ENCODE results near the gene TRIM33. TPM values are rescaled to one million over a fixed set of nuclear protein-coding genes. Genes with fewer than 3 reads are reported as not detected.

TRIM33 gene
- total and polyA plus RNA-seq, 2 of the 8 experiments (the other 6 are each of a cell fraction or from before 2014, with no cell fraction given) = 17.1 to 52.3 TPM

DNA sequence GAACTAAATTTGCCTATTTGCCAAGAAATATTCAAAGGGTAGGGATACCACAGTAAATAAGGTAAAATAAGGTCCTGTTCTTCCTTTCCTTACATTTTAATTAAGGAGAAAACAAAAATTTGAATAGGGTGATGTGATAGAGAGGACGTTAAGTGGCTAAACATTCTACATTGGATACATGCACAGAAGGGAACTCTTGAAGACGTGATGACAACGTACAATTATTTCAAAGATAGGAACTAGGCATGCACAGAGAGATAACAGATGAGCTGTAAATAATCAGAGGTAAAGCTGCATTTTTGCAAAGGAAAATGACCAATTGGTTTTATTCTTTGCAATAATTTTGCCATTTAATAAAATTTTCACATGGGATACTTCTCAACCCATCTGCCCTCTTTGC is 69.7 kb downstream of the TRIM33 start:
- Histone ChIP-seq H2BK5ac (ENCODE audit: low read depth, low read length) (no peak overlapping the region), H3K9ac (replicated peaks in 1 of 4; ENCODE audit: extremely low read depth in 1 of 4, low read depth in 3 of 4, low read length in 3 of 4) (no peak overlapping the region), H2AFZ (ENCODE audit: low read length) (no peak overlapping the region), H3K27me3 (replicated peaks in 1 of 4; ENCODE audit: control insufficient read depth in 3 of 4, extremely low read depth in 1 of 4, insufficient read depth in 3 of 4, low read length in 3 of 4) (no peaks in the 10 kb centered on the region), H3K27ac (ENCODE audit: low read depth, low read length) (no peak overlapping the region), H3K79me2 (ENCODE audit: control insufficient read depth in 1 of 2, insufficient read depth in 2 of 2, low read length in 2 of 2) (peaks cover 0 to 23% of the 10 kb centered on the region in 2 experiments; a peak in 2 of 4 replicates), H4K91ac (replicated peaks; ENCODE audit: insufficient read length, low read length) (no peak overlapping the region), H4K5ac (ENCODE audit: insufficient read length, low read depth, low read length) (no peak overlapping the region), H3K14ac (ENCODE audit: insufficient read length) (no peak overlapping the region), H4K20me1 (replicated peaks in 1 of 2; ENCODE audit: control insufficient read depth in 1 of 2, insufficient read depth in 2 of 2, low read length in 2 of 2) (peaks cover 0 to 4% of the 10 kb centered on the region in 2 experiments), H3K23me2 (ENCODE audit: low read depth, low read length) (no peaks in the 10 kb centered on the region), H3K23ac (ENCODE audit: insufficient read length) (no peak overlapping the region), H3K79me1 (ENCODE audit: low read depth, low read length) (0 out of 2 replicates have a peak, but pooled peaks cover 2% of the 10 kb centered on the region), H3K4me3 (ENCODE audit: extremely low read depth in 1 of 4, insufficient read depth in 2 of 4, low read depth in 3 of 4, low read length in 4 of 4) (no peak overlapping the region), H2AK5ac (ENCODE audit: low read depth, low read length) (no peak overlapping the region), H3K18ac (ENCODE audit: extremely low read depth, low read length) (no peak overlapping the region), H2BK20ac (ENCODE audit: low read length) (no peak overlapping the region), H2BK15ac (ENCODE audit: low read length) (no peak overlapping the region), H3K9me3 (ENCODE audit: insufficient read depth in 2 of 2, low read depth in 1 of 2, low read length in 1 of 2) (no peaks in the 10 kb centered on the region), H4K8ac (ENCODE audit: extremely low read depth, insufficient read depth, low read length) (no peak overlapping the region), H3K36me3 (ENCODE audit: control insufficient read depth in 2 of 4, insufficient read depth in 4 of 4, low read length in 3 of 4) (peaks cover 0 to 19% (median 3%) of the 10 kb centered on the region in 4 experiments; a peak in 3 of 8 replicates), H3K4me2 (ENCODE audit: insufficient read depth in 1 of 2, low read depth in 2 of 2, low read length in 2 of 2) (no peak overlapping the region), H2BK120ac (replicated peaks; ENCODE audit: low read depth, low read length) (no peak overlapping the region), H3K4me1 (replicated peaks in 1 of 4; ENCODE audit: control insufficient read depth in 3 of 4, insufficient read depth in 4 of 4, low read length in 3 of 4) (no peaks in the 10 kb centered on the region), H3K56ac (replicated peaks; ENCODE audit: insufficient read length, low read depth, low read length) (no peak overlapping the region), H3K4ac (replicated peaks; ENCODE audit: insufficient read length, low read depth, low read length) (no peak overlapping the region), H2BK12ac (ENCODE audit: low read depth, low read length) (no peak overlapping the region)
- ChIA-PET POLR2A (ENCODE audit: partially characterized antibody) (no interaction called here), CTCF (ENCODE audit: partially characterized antibody) (interaction anchor here (1.1 to 1.2 kb wide), 2 partner anchors 13 to 17 kb away, joined by 3 read pairs; no protein-coding TSS in a partner anchor)
- TF ChIP-seq GTF2F1 (IDR thresholded peaks at IDR 0.05; ENCODE audit: borderline replicate concordance, low read depth, low read length) (no peak), FOSL1 (IDR thresholded peaks at IDR 0.05; ENCODE audit: insufficient read depth, low read depth, low read length) (no peak), RAD21 (IDR thresholded peaks at IDR 0.05 in 1 of 2, conservative IDR thresholded peaks at IDR 0.05 in 1 of 2; ENCODE audit: low read depth in 2 of 2, low read length in 2 of 2) (no peak), SUZ12 (IDR thresholded peaks at IDR 0.05; ENCODE audit: low read length) (no peak), TBP (IDR thresholded peaks at IDR 0.05; ENCODE audit: low read depth, low read length) (no peak)
- WGBS, 2 experiments (ENCODE audit: extremely low coverage in 1 of 2, insufficient coverage in 1 of 2, insufficient read length in 1 of 2, insufficient replicate concordance in 2 of 2, low coverage in 1 of 2, low lambda C conversion rate in 2 of 2, missing lambda C conversion rate in 1 of 2) = 87% methylated on average over 3 of the region's 3 CpGs; no CpG with 5 or more reads in 1 of the 2 experiments
- no peak for DNase-seq (ENCODE audit: low read depth in 1 of 2, low spot score in 2 of 2)
- no peak for FAIRE-seq
